HepG2 (cell line): ENCODE results near the gene SLC34A3. TPM values are rescaled to one million over a fixed set of nuclear protein-coding genes. Genes with fewer than 3 reads are reported as not detected.

ENCODE experiments used
- CCDC6 ChIP-seq: sonication (generic); formaldehyde crosslinking; IDR thresholded peaks from 2 replicates; pipeline ENCODE4 v1.8.1; 2022; ENCODE audit warnings: mild to moderate bottlenecking, missing genetic modification reagents, moderate library complexity
- DNMT3B ChIP-seq: conservative IDR thresholded peaks from 2 replicates; pipeline ENCODE4 v1.6.1; 2016; ENCODE audit warnings: missing biosample characterization, control low read depth
- LCORL ChIP-seq, 2 experiments: fragments of 450-650 bp in 1 of 2; sonication (generic) in 1 of 2; formaldehyde crosslinking in 1 of 2; IDR thresholded peaks; 2 replicates each; pipeline versions ENCODE4 v1.5.0 to v1.6.1; 2017 to 2020; ENCODE audit warnings: antibody characterized with exemption in 1 of 2, missing genetic modification reagents in 1 of 2
- MAFG ChIP-seq: sonication (generic); formaldehyde crosslinking; IDR thresholded peaks from 2 replicates; pipeline ENCODE4 v1.5.1; 2020; ENCODE audit warnings: mild to moderate bottlenecking, missing genetic modification reagents
- MXI1 ChIP-seq: IDR thresholded peaks from 3 replicates; pipeline ENCODE4 v1.6.1; 2012; ENCODE audit warnings: low read depth, low read length, inconsistent platforms, borderline replicate concordance
- PCBP2 ChIP-seq: fragments of 200-400 bp; formaldehyde crosslinking; optimal IDR thresholded peaks from 2 replicates; pipeline ENCODE3; 2018; ENCODE audit warnings: low read length, low read depth; ENCODE audit not compliant: poor library complexity, severe bottlenecking
- TFDP2 ChIP-seq: sonication (generic); formaldehyde crosslinking; IDR thresholded peaks from 2 replicates; pipeline ENCODE4 v1.4.0; 2020; ENCODE audit warnings: missing genetic modification reagents
- UBTF ChIP-seq: sonication (generic); formaldehyde crosslinking; IDR thresholded peaks from 2 replicates; pipeline ENCODE4 v1.4.0; 2020; ENCODE audit warnings: mild to moderate bottlenecking, missing genetic modification reagents
- ZFP36L1 ChIP-seq: sonication (generic); formaldehyde crosslinking; IDR thresholded peaks from 2 replicates; pipeline ENCODE4 v1.8.0; 2022; ENCODE audit warnings: mild to moderate bottlenecking, missing genetic modification reagents, moderate library complexity
- ZNF232 ChIP-seq: sonication (generic); formaldehyde crosslinking; IDR thresholded peaks from 2 replicates; pipeline ENCODE4 v1.4.0; 2020; ENCODE audit warnings: missing genetic modification reagents, borderline replicate concordance
- ZNF34 ChIP-seq: sonication (generic); formaldehyde crosslinking; IDR thresholded peaks from 2 replicates; pipeline ENCODE4 v1.4.0; 2020; ENCODE audit warnings: mild to moderate bottlenecking, missing genetic modification reagents, borderline replicate concordance
- ZNF432 ChIP-seq: sonication (generic); formaldehyde crosslinking; IDR thresholded peaks from 2 replicates; pipeline ENCODE4 v1.5.0; 2020; ENCODE audit warnings: missing genetic modification reagents, mild to moderate bottlenecking, borderline replicate concordance
- ZNF646 ChIP-seq: sonication (generic); formaldehyde crosslinking; IDR thresholded peaks from 2 replicates; pipeline ENCODE4 v1.9.0; 2021; ENCODE audit warnings: mild to moderate bottlenecking, missing genetic modification reagents
- ZNF749 ChIP-seq: sonication (generic); formaldehyde crosslinking; IDR thresholded peaks from 2 replicates; pipeline ENCODE4 v1.8.0; 2022; ENCODE audit warnings: mild to moderate bottlenecking, missing genetic modification reagents, moderate library complexity, borderline replicate concordance
- ZNF772 ChIP-seq: sonication (generic); formaldehyde crosslinking; IDR thresholded peaks from 2 replicates; pipeline ENCODE4 v1.5.0; 2020; ENCODE audit warnings: mild to moderate bottlenecking, missing genetic modification reagents
- ZNF775 ChIP-seq: sonication (generic); formaldehyde crosslinking; IDR thresholded peaks from 2 replicates; pipeline ENCODE4 v1.4.0; 2020; ENCODE audit warnings: missing genetic modification reagents, mild to moderate bottlenecking, moderate library complexity, borderline replicate concordance
- ZSCAN25 ChIP-seq: sonication (generic); formaldehyde crosslinking; IDR thresholded peaks from 2 replicates; pipeline ENCODE4 v1.8.0; 2022; ENCODE audit warnings: mild to moderate bottlenecking, missing genetic modification reagents
- polyA plus RNA-seq, 8 experiments: library from polyadenylated mRNA; depleted of rRNA in 3 of 8; stranded (reverse) in 7 of 8; unstranded in 1 of 8; fragments of >200 nt; fragmentation: Illumina TruSeq in 4 of 8; extraction: Trizol in 4 of 8; gene quantifications; 2 replicates each; pipeline versions ENCODE4 v1.2.1 to v1.2.3, GENCODE V29; 2011 to 2016; ENCODE audit warnings: low read depth in 4 of 8, missing spikeins in 1 of 8, mixed read lengths in 1 of 8; ENCODE audit not compliant: insufficient read depth in 1 of 8
- total RNA-seq, 5 experiments: library from RNA; depleted of rRNA; stranded (reverse); fragments of >200 nt; fragmentation: Illumina TruSeq; extraction: Trizol; gene quantifications; 2 replicates each; pipeline ENCODE4 v1.2.3, GENCODE V29; 2016; ENCODE audit warnings: low read depth in 1 of 5

Gene SLC34A3
- total and polyA plus RNA-seq, 2 of the 13 experiments (the other 11 are each of a cell fraction or from before 2014, with no cell fraction given) = 0.07 to 1.0 TPM

GRCh38 chr9:137228968-137229896 lies 1.5 kb upstream of the SLC34A3 start (continued):
- TF ChIP-seq TFDP2 (CRISPR knock-in tag) = no peak
- TF ChIP-seq LCORL (IDR thresholded peaks at IDR 0.05) = no peak
- no peak for TF ChIP-seq LCORL (CRISPR knock-in tag; IDR thresholded peaks at IDR 0.05)
- no peak for TF ChIP-seq ZFP36L1
- TF ChIP-seq MAFG (CRISPR knock-in tag) = no peak
- TF ChIP-seq ZNF432 (CRISPR knock-in tag) = no peak
- TF ChIP-seq CCDC6 (CRISPR knock-in tag) = no peak
- no peak for TF ChIP-seq ZNF646 (CRISPR knock-in tag)
- TF ChIP-seq PCBP2 = no peak
- TF ChIP-seq MXI1 = no peak
- 0 out of 2 replicates have a peak, but pooled peaks have one; percentile 36 for TF ChIP-seq ZNF749 (CRISPR knock-in tag)
- no peak for TF ChIP-seq ZNF232 (CRISPR knock-in tag)
- TF ChIP-seq ZNF772 (CRISPR knock-in tag) = peak; percentile 56; the same call in 1 of the 2 replicates
- no peak for TF ChIP-seq UBTF
- TF ChIP-seq ZNF34 (CRISPR knock-in tag) = no peak
- TF ChIP-seq DNMT3B (CRISPR knock-in tag) = no peak
- peak; percentile 58; the same call in 1 of the 2 replicates for TF ChIP-seq ZSCAN25 (CRISPR knock-in tag)
- TF ChIP-seq ZNF775 (CRISPR knock-in tag) = no peak
